Activated T-helper 1 cell treated with Interleukin-2 at 50 U/mL for 16 hours (primary cell): ENCODE measurements around the gene WARS2.

Source experiments
- DNase-seq: peaks from one replicate; pipeline ENCODE4 v3.0.0-alpha.2; 2020; ENCODE audit warnings: low read depth

Gene WARS2

DNA sequence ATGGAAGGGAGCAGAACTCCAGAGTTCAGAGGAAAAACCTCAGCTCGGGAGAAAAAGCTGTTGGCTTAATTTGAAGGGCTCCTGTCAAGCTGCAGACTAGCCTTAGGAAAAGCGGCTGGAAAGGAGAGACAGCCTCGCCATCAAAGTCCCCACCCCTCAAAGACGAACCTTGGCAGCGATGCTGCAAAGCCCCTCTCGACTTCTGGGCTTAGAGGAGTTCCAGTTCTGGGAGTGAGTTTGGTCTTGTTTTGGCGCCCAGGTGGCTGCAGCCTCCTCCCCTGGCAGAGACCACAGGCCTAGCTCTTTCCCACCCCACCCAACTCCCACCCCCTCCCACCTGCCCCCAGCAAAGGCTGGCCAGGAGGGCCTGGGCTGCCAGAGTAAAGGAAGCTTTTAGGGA lies 143.2 kb downstream of the WARS2 start:
- no peak for DNase-seq

DNA sequence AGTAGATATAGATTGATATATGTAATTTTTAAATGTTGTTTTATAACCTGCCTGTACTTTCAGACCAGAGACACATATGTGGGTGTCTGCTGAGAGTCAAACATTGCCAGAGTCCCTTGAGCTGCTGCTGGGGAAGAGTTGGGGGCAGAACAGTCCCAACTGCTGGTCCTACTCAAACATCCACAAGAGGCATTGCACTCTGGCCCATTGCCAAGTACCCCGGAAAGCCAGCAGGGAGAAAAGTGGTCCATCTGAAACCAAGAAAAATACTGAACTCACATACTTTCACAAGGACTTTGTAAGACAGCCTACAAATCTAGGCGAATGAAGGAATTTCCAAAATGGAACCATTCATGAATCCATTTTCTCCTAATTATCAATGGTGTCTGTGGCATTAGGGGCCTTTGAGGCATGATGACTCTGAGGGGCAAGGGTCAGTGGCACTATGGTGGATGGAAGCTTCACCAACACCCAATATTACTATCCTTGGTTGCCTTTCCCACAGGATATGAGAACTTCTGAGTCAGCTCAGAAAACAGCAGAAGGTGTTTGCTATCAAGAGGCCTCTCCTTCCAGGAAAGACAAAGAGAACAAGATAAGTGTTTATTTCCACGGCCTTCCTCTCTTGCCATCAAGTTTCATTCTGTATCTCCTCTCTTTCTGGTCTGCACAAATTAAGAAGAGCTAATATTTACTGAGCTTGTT lies 145.0 kb downstream of the WARS2 start:
- DNase-seq: no peak

- no peak for DNase-seq
These were observed 146.8 kb downstream of the WARS2 start for GRCh38 chr1:118993700-118994026.

DNA sequence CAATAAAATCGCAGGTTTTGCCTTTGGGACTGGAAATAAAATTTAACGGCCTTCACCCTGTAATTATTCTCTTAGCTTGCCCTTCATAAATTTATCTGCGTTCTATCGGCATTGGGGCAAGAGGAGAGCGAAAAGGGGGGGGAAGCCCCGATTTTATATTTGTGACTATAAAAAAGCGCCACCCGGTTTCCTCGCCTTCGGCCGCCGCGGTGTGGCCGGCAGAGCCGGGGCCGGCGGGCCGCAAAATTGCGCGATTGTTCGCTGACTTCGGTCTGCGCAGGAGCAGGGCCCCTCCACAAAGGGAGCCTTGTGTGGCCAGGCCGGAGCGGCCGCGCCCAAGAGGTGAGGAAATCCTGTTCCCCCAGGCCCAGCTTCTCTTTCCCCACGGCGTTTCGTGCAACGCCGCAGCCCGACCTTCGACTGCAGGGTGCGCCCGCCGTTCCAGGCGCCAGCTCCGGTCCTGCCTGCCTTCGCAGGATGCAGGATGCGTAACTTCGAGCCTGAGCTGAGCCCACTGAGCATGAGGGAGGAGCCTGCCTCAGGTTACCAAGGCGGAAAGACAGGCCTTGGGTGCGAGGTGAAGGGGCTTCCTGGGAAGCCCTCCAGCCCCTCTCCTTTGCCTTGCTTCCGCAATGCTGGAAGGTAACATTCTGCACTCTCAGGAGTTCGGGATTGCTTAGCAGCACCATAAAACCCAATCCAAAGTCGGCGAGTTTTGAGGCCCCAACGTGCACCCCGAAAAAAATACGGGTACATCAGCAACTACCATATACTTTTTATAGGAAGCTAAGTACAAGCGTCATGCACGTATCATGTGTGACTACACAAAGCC lies 147.4 kb downstream of the WARS2 start:
- no peak for DNase-seq

- no peak for DNase-seq
These were observed 148.1 kb downstream of the WARS2 start for GRCh38 chr1:118992237-118992825.

DNA sequence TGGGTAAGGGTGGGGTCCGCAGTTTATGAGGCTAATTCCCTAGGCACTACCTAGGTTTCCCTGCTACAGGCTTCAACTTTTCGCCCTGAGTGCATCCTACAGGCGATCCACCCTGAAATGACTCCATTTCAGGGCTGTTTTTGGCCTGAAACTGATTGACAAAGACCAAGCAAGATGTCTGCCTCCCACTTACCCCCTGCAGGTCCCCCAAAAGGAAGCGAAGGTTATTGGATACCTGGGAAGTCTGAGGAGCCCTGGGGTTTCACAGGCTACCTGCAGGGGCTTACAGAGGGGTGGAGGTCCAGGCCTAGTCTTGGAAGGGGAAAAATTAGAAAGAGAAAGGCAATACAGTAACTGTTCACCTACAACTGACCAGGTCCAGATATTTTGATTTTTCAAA lies 149.0 kb downstream of the WARS2 start:
- DNase-seq: no peak

DNA sequence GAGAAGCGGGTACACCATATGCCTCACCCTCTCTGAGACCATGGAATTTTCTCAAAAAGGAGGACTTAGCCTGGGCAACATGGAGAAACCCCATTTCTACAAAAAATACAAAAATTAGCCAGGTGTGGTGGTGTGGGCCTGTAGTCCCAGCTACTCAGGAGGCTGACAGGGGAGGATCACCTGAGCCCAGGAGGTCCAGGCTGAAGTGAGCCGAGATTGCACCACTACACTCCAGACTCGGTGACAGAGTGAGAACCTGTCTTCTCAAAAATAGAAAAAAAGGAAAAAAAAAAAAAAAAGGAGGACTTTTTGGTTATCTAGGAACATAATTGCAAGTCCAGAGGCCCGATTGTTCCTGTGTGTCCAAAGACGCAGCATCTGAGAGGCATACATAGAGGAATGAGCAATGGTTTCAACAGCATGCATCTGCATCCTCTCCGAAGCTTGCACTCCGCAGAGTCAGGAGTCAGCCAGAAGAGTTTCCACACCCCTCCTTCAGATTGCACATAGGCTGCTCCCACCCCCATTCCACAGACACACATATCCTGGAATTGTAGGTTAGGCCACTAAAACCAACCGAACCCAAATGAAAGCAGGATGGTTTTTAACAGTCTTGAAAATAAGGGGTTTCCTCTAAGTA lies 149.8 kb downstream of the WARS2 start:
- no peak for DNase-seq

GRCh38 chr1:118989878-118990378 lies 150.5 kb downstream of the WARS2 start:
- no peak for DNase-seq

GRCh38 chr1:118989006-118989815 lies 151.2 kb downstream of the WARS2 start:
- DNase-seq: no peak

DNA sequence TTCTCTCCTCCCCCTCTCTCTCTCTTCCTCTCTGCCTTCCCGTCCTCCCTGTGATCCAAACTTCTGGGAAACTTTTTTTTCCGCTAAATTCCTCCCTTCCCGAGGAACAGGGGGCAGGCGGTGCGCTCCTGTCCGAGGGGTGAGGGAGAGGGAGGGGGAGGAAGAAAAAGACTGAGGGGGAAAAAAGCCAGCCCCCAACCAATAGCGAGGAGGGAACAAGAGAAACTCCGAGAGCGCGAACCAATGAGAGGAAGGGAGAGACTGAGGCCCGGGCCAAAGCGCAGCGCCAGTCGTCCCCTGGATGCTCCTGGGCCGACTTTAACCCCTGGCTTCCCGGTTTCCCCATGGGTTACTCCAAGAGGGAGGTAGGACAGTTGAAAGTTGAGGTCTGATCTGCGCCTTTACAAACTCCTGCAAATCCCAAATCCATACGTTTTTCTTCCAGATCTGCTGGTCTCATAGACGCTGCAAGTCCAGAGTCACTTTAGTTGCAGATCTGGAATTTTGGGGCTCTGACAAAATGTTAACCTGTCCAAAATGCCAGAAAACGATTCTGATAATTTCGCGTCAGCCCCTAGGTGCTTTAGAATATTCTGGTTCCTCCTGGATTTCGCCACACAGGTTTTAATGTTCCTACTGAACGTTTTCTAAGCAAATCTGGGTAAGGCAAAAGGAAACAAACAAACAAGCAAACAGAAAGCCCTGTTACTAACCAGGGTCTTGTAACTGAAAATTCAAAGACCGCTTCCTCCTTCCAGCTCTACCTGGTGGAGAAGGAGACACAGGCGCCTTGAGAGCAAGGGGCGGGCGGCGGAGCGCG lies 152.1 kb downstream of the WARS2 start, which contains the start of gene TBX15:
TBX15 (minus strand) TSS at position 158 of the 820 bp plus-strand sequence. CDS start 548 bp downstream, outside the sequence.
- DNase-seq: no peak

DNA sequence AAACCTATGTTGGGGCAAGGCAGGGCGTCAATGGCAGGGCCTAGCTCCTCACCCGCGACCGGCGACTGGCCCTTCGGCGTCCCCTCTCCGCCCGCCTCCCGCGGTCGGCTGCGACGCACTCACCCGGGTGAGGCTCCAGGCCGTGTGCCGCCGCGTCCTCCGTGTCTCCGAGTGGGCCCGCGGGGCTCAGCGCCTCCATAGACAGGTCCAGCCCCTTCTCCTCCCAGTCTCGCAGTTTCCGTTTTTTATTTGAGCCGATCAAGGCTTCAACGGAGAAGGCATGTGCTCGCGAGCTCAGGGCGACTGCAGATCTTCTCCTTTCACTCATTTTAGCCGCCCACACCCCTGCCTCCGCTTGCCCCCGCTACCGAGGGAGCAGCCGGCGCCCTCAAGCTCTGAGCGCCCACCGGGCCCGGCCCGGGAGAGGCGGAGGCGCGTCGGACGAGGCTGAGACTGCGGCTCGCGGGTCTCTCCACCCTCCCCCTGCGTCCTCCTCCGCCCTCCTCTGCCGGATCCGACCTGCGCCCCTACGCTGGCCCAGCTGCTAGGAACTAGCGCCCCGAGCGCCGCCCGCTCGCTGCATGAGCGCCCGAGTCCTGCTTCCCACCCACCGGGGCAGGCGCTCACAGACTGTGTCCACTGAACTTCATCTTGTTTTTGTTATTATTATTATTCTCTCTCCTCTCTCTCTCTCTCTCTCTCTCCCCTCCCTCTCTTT lies 152.8 kb downstream of the WARS2 start:
- no peak for DNase-seq

GRCh38 chr1:118986555-118987467 lies 153.6 kb downstream of the WARS2 start:
- DNase-seq: no peak

GRCh38 chr1:118985640-118986554 lies 154.6 kb downstream of the WARS2 start:
- no peak for DNase-seq

DNA sequence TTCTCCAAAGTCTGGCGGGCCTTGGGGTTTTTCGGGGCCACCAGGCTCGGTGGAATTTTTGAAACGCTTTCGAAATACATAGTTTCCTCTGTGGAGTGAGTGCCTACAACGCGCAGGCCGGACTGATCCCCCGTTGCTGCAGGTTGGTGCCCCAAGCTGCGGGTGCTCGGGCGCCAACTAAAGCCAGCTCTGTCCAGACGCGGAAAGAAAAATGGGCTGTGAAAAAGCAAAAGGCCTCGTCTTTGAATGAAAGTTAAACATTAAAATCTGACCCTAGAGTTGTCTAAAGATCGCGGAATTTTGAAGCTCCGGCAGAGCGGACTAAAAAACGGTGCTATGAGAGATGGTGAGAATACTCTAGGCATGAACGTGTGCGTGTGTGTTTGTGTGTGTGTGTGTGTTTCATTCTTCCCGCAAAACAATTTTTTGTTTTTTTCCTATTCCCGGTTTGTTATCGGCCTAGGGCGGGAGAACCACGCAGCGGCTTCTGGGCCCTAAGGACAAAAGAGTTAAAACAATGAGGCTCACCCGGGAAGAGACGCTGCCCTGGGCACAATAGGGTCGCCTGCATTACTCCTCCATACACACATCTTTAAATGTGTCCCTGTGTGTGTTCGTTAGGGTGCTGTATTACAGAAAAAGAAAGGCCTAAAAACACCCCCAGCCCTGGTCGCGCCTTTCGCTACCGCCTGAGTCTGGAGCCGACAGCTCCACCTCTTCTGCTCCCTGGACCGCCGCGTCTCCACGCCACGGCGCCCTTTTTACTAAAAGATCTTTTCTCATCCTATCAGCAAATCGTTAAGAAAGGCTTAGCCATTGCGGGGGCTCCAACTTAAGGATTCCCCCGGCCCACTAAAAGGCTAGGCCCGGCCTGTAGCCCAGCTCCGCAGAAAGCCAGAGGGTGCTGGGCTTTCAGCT lies 155.5 kb downstream of the WARS2 start:
- DNase-seq: no peak

GRCh38 chr1:118984086-118984721 lies 156.2 kb downstream of the WARS2 start:
- no peak for DNase-seq

- DNase-seq: no peak
These were observed 156.9 kb downstream of the WARS2 start for GRCh38 chr1:118983558-118984041.
